Hematopoietic multipotent progenitor cell treated with erythropoietin and hydrocortisone succinate and interleukin-3 and kit ligand, for 6 days (in vitro differentiated cells): Measurements from ENCODE around the gene TMEM176B.
"Not testable (repeated sequence)": the region's sequence is repeated elsewhere in the genome, so short reads cannot be mapped to it uniquely, and the experiment has no call there.

Experiments
- DNase-seq: peaks from one replicate; pipeline ENCODE4 v3.0.0-alpha.2; 2015

The TMEM176B gene

DNA sequence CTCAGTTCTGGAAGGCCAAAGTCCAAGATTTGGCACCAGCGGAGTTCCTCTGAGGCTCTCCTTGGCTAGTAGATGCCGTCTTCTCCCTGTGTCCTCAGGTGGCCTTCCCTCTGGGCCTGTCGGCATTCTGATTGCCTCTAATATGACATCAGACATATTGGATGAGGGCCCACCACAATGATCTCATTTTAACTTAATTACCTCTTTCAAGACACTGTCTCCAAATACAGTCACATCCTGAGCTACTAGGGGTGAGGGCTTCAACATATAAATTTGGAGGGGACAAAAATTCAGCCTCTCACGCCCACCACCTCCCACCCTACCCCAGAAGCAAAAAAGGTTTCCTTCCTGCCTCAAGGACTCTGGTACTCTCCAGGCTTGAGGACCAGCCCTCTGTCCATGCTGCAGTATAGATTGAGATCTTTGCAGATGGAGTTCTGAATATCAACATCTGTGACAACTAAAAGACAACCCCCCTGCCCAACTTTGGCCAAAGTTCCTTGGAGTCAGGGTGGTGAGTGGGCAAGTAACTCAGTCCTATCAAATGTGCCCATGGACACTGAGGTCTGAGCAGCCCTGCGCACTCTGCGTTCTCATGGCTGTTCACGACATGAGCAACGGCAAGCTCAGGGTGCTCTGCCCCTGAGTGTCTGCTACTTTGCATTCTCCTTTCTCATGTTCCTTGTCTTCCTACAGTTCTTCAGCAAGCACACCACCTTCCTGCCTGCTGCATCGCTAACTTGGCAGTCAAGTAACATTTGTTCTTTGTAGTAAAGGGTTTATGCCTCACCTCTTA, 11.5 kb downstream of the TMEM176B start:
- peak; percentile 20 for DNase-seq

DNA sequence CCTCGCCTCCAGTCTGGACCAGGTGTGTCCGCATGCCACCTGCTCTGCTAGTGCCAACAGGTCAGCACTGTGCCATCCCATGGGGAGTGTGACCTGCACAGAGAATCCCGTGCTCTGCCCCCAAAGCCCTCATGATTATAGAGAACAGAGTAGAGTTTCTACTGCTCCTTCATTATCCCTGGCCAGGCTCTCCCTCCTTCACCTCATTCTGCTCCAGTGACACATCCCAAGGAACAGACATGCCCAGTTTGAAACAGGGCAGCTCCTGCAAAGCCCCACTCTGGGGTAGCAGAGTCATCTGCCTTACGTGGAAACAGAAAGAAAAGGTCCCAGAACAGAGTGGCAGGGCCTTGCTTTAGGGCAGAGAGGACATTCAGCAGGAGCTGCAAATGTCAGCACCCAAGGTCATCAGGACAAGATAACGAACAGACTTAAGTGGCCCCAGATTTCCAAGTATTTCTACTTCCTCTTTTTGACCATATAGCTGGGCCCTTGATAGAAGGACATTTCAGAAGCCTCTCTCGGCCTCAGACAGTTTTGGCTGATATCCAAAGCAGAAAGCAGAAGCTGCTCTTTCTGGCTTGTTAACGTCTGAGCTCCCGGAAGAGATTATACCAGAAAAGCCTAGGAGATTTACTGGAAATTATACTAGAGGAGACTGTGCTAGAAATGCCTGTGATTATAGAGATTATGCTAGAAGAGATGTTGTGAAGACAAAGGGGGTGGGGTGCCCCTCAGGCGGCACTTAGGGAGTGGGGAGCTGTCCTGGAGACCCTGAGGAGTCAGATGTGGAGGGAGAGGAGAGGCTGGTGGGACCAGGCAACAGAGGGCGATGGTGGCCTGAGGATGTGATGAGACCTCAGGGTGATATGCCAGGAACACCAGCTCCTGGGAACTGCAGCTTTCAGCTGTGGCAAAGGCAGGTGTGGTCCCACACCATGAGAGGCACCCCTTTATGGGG, 12.6 kb downstream of the TMEM176B start:
- DNase-seq = peak; percentile 89

DNA sequence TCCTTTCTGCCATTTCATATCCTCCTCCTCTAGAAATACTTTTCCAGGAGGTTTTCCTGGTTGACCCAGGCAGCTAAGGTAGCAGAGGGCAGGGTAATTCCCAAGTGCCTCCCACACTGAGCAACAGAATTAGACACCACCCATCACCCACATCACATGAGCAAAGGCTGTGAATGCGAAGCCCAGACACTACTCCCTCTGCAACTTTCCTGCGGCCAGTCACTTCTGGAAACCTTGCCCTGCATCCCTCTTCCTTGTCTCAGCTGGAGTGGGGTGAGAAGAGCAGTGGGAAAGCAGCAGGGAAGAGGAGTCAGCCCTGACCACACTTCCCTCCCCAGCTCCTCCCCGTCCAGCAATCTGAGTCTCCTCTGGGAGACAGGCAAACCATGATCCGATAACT, 15.2 kb downstream of the TMEM176B start:
- DNase-seq = no peak

DNA sequence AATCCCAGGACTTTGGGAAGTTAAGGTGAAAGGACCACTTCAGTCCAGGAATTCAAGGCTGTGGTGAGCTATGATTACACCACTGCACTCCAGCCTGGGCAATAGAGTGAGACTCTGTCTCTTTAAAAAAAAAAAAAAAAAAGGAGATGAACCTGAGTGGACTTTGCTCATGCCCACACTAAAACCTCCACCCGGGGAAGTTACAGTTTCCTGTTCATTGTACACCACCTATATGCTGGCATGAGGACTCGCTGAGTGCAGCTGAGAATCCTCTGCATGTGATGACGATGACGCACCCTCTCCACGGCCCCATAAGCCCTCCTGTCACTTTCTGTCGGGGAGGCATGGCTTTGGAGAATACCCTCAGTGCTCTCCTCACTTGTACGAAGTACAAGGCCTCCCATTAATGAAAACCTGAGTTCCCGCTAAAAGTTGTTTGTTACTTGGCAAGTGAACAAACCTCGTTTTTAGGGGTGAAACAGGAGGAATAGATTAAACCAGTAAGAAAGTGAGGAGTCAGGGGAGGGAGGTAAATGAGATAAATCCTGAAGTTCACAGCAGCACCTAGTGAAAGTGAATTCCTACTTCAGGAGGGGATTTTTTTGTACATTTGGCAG, 15.9 kb downstream of the TMEM176B start:
- no peak for DNase-seq

DNA sequence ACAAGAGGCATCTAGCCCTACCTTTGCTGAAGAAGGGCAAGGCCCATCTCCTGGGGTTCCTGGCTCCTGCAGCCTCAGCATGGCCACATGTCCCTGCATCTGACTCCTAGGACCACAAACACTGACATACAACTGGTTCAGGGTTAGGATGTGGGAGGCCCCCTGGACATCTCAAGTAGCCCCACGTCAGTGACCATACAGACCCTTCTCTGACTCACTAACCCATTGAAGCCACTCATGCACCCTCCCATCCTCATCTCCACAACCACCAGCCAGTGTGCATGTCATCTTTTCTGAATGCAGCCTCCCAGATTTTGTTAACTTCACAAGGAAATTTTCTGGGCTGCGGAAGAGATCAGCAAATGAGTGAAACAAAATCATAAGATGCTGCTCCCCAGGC, 18.2 kb downstream of the TMEM176B start:
- DNase-seq = no peak

DNA sequence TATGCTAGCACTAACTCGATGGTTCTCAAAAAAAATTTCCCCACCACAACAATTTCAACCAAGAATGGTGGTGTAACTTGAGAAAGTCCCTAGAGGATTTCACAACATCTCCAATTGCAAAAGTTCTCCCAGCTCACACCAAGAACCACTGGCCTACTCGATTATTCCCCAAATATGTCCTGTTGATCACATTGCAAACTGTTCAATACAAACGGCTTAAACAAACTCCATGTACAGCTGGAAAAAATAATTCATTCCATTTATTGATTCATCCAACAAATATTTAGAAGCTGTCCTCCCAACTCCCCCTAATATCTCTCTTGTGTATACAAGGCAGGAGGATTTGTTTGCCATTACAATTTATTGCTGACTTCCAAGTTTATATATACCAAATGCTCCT, 19.1 kb downstream of the TMEM176B start:
- DNase-seq = peak; percentile 19

DNA sequence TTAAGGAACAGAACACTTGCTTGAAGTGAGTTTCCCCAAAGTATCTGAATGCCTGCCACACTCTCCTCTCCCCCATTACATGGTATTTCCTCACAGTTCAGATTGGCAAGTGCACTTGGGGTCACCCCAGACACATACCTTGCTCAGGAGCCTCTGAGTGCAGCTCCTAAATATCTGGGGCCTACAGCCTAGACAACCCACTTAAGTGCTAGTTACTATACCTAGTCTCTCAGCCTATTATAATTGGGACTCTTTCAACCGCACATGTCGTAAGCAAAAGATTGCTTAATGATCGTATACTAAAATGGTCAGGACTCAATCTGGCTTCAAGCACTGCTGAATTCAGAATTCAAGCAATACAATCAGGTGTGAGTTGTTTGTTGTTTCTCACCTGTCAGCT, 19.9 kb downstream of the TMEM176B start:
- no peak for DNase-seq

DNA sequence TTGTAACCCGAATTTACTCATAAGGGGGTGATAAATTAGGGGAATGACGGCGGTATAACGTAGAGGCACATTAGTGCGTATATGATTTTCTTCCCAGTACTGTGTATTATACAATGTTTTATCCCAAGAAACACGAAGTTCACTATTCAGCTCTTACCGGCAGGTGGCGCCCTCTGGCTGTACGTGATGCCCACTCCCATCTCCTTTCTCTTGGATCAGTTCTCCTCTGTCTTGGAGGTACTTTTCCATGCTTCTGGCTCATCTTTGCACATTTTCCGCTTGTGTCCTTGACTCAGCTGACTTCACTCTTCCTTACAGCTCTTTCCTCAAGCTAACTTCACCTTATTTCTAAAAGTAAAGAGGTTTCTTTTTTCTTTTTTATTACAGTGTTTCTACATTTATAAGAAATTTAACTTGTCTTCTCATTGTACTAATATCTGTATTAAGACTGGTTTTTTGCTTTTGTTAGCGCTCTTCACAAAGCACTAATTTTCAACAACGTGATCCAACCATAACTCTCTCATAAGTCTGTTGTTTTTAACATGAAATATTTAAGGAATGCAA, 21.3 kb downstream of the TMEM176B start:
- peak; percentile 84 for DNase-seq

DNA sequence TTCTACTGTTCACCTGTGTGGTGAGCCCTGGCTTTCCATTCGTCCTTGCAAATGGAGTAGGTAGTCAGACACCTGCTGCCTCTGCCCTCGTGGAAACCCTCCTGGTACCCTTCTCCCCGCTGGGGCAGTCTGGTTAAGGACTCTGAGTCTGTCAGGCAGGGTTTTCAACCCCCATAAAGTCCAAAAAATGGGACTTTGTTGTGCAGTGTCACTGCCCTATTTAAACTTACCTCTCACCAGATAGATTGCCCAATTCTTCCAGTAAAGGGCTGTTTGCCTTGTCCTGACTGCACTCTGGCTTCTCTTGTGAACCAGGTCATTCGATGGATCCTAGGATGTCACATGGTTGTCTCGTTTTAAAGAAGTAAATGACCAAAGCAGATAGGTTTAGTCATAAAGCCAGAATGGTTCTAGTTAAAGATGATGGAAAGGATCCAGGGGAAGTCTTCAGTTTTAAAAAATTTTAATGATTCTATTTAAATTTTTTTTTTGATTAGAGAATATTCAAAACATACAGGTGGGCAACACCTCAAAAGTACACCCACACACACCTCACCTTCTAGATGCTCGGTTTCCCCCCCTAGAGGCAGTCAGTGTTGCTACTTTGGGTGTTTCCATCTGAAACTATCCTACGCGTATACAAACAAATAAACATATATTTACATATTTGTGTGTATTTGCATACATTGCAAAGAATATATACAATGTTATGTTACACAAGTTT, 22.0 kb downstream of the TMEM176B start:
- no peak for DNase-seq

DNA sequence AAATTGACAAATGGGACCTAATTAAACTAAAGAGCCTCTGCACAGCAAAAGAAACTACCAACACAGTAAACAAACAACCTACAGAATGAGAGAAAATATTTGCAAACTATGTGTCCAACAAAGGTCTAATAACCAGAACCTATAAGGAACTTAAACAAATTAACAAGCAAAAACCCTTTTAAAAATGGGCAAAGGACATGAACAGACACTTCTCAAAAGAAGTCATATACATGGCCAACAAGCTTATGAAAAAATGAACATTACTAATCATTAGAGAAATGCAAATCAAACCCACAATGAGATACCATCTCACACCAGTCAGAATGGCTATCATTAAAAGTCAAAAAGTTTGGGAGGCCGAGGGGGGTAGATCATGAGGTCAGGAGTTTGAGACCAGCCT, 26.0 kb downstream of the TMEM176B start:
- DNase-seq = not testable (repeated sequence)

DNA sequence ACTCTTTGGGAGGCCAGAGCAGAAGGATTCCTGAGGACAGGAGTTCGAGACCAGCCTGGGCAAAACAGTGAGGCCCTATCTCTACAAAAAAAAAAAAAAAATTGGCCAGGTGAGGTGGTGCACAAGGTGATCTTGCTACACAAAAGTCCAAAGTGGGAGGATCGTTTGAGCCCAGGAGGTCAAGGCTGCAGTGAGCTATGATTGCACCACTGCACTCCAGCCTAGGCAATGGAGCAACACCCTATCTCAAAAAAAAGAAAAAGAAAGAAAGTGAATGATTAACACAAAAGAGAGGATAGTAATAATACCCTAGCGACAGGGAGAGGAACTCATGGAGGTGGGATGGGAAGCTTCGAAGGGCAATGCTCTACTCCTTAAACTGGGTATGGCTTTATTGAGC, 30.4 kb downstream of the TMEM176B start:
- no peak for DNase-seq

DNA sequence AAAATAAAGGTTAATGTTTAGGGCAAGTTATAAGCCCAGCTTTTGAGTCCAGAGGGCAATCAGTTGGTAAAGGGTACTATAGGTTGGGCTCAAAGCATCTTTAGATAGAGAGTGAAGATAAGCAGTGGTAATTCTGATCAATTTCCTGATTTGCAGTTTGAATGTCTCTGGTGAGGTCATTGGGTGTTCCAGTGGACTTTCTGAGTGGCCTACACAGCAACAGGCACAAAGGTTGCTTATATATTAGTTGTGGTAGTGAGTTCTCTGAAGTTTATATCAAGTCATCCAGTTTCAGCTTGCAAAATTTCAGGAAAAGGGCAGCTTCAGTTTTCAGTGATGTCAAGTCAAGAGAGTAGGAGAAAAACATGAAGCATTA, 33.8 kb downstream of the TMEM176B start:
- no peak for DNase-seq

DNA sequence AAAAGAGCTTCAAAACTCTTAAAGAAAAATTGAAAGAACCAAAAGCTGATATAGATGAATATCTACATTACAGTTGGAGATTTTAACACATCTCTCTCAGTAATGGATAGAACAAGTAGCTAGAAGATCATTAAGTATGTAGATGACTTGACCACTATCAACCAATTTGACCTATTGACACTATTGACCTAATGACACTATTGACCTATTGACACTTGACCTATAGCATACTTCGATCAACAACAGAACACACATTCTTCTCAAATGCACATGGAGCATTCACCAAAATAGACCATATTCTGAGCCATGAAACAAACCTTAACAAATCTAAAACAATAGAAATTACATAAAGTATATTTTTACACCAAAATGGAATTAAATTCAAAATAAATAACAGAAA, 40.7 kb downstream of the TMEM176B start:
- no peak for DNase-seq

DNA sequence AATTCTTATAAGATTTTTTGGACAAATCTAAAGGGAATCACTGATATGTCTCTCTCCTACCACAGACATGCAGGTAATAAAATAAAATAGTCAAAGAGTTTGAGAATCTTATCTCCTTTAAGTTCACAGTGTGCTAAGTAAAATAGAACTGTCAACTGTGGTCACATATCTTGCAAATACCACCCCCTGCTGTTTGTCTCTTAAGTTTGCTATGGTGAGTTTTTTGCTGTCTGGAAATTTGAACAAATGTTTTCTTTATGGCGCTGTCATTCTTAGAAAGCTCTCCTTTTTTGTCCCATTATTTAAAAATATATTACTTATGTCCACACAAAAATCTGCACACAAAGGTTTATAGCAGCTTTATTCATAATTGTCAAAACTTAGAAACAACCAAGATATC, 43.3 kb downstream of the TMEM176B start:
- peak; percentile 69 for DNase-seq

DNA sequence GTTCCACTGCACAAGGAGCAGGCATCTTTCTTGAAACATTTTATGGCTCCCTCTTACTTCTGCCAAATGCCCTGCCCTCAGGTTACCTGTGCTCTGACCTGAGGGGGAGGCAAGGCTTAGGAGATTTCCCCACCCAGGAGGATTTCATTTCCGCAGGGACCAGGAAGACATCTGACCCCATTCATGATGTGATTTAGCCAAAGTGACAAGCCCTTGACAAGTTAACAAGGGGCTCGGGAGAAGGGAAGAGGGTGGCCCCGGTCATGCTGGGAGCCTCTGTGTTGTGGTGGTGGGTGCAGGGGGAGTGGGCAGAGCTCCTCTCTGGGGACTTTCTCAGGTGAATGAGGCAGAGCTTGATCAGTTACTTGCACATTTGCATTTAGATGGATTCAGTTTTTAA, 44.0 kb downstream of the TMEM176B start:
- DNase-seq = no peak

DNA sequence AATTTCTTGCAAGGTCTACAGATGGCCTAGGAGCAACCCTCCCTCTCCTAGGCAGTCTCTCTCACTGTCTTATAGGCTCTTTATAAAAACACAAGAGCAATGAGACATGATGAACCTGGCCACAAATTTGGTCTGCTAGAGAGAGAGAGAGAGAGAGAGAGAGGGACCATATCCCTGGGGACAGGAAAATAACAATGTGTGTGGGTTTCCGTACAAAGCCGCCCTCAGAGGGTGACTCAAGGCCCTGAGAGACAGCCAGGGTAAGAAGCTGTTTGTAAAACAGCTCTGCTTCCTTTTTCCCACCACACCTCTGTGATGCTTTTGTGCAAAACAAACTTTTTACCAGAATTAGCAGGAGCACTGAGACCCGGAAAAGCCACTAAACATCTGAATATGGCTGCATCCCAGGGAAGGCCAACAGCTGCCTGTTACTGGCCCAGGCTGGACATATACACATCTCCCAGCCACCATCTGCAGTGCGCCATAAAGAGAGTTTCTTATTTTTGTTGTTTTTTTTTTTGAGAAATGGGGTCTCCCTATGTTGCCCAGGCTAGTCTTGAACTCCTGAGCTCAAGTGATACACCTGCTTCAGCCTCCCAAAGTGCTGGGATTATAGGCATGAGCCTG, 44.6 kb downstream of the TMEM176B start:
- no peak for DNase-seq

DNA sequence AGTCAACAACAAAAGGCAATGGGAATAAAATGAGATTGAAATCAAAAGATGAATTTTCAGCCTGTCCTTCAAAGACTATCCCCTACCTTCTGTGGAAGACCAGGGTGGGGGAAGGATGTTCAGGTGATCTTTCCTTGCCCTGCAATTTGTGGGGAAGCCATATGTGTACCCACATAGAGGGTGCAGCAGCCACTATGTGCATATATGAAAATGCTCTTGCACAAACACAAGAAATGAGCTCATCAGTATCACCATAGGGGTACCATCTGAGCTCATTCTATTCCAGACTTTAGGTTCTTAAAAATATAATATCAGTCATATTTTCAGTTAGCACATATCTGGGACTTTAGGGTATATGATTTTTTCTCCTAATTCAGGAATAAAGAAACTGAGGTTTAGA, 45.2 kb downstream of the TMEM176B start:
- no peak for DNase-seq

DNA sequence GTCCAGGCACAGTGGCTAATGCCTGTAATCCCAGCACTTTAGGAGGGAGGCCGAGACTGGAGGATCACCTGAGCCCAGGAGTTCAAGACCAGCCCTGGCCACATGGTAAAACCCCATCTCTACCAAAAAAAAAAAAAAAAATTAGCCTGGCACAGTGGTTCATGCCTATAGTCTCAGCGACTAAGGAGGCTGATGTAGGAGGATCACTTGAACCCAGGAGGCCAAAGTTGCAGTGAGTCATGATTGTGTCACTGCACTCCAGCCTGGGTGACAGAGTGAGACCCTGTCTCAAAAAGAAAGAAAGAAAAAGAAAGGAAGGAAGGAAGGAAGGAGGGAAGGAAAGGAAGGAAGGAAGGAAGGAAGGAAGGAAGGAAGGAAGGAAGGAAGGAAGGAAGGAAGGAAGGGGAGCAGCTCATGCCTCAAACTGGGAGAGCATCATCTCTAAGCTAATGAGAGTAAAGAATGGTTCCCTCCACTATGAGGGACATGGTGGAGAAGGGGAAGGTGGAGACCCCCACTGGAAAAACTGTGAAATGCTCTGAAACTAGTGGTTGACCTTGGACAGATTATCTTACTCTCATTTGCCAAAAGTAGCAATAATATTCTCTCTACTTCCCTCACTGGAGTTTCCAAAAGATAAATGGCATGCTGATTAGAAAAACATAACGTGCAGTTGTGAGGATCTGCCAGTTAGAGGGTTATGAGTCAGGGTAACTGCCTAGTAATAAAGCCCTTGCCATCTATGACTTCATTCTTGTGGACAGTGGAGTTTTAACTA, 46.1 kb downstream of the TMEM176B start:
- DNase-seq = peak; percentile 61

DNA sequence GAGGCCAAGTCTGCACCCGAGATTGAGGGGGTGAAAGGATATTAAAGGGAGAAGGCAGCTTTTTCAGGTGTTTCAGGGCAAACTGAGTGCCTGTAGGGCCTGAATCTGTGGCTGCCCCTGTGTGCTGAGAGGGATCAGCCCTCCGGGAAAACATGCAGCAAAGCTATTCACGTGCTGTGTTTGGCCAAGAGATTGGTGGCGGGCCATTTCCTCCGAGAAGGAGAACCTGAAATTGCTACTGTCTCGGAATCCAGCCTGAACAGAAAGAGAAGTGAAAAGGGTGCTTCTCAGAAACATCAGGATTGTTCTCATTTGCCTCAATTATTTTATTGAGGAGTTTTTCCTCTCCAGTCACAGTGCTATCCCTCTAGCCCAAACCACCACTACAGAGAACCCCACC, 46.9 kb downstream of the TMEM176B start:
- no peak for DNase-seq

DNA sequence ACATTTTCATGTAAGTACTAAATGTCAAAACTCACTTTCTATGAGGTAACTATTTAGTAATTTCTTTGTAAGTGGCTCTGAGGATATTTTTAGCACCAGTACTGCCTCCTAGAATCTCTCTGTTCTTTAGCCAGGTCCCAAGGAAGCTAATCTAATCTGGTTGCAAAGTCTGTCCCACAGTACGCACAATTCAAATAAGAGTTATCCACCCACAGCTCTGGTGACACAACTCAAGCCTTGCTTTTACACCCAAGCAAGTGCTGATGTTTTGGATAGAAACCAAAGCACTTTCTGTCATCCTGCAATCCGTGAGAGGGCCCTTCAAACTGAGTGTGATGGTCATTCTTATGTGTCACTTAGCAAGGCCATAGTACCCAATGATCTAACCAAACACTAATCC, 48.5 kb downstream of the TMEM176B start:
- DNase-seq = peak; percentile 7

DNA sequence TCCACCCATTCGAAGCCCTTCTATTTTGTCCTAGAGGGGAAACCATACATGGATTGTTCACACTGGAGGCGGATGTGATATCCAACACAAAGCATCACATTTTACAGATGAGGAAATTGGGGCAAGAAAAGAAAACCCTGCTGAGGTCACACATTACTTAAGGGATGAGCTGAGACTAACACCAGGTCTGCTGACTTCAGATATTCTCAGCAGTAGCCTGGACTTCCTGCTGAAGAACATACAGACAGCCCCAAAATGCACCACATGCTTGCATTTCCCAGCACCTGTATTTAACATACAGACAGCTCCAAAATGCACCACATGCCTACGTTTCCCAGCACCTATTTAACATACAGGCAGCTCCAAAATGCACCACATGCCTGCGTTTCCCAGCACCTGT, 51.8 kb downstream of the TMEM176B start:
- no peak for DNase-seq
